Caco-2 (cell line): ENCODE data around the gene RALBP1. TPM values are rescaled to one million over a fixed set of nuclear protein-coding genes. Genes with fewer than 3 reads are reported as not detected.
A peak's percentile ranks its signal among the peaks of the same experiment; 100 is the strongest.

Experiments
- BruUV-seq: library from RNA; stranded (reverse); fragments of 400-500 nt; replicated peaks from 2 replicates; lab custom pipeline; 2021; lab: Mats Ljungman, UMichigan
- CTCF ChIA-PET: fragments of 300-600 bp; sonication (Branson Sonifier 250); formaldehyde crosslinking; loops from one replicate; lab custom pipeline; 2022; ENCODE audit warnings: antibody characterized with exemption; lab: Charles Lee
- POLR2A ChIA-PET: fragments of 300-600 bp; sonication (Branson Sonifier 250); formaldehyde crosslinking; loops from one replicate; lab custom pipeline; 2022; ENCODE audit warnings: antibody characterized with exemption; lab: Charles Lee
- DNase-seq, 2 experiments: peaks; one replicate each; pipeline versions ENCODE4 v3.0.0 to v3.0.0-alpha.2; 2020 to 2022
- H3K27me3 ChIP-seq: replicated peaks from 2 replicates; pipeline ENCODE4 v1.6.0; 2011; ENCODE audit warnings: low read length; ENCODE audit not compliant: control insufficient read depth, insufficient read depth
- H3K36me3 ChIP-seq: 2 replicates; pipeline ENCODE4 v1.5.1; 2011; ENCODE audit warnings: low read length; ENCODE audit not compliant: control insufficient read depth, insufficient read depth
- H3K4me1 ChIP-seq: fragments of 250-450 bp; sonication (Bioruptor Pico); 2 replicates; pipeline ENCODE4 v1.5.1; 2020; ENCODE audit warnings: mild to moderate bottlenecking
- H3K4me3 ChIP-seq: 2 replicates; pipeline ENCODE4 v1.5.1; 2011; ENCODE audit warnings: low read depth, mild to moderate bottlenecking, control low read depth, low read length
- H3K9me3 ChIP-seq: fragments of 250-450 bp; sonication (Bioruptor Pico); 2 replicates; pipeline ENCODE4 v1.5.1; 2020; ENCODE audit warnings: mild to moderate bottlenecking, moderate library complexity
- H3K27ac Mint-ChIP-seq: one replicate; pipeline ENCODE4 v1.8.0; 2022; ENCODE audit warnings: mixed read lengths; ENCODE audit not compliant: unreplicated experiment
- H3K27me3 Mint-ChIP-seq: one replicate; pipeline ENCODE4 v1.8.0; 2022; ENCODE audit warnings: mixed read lengths; ENCODE audit not compliant: insufficient read depth, unreplicated experiment
- H3K36me3 Mint-ChIP-seq: one replicate; pipeline ENCODE4 v1.8.0; 2022; ENCODE audit warnings: mild to moderate bottlenecking, mixed read lengths; ENCODE audit not compliant: insufficient read depth, unreplicated experiment
- H3K4me1 Mint-ChIP-seq: one replicate; pipeline ENCODE4 v1.8.0; 2022; ENCODE audit warnings: low read depth, mixed read lengths; ENCODE audit not compliant: unreplicated experiment
- H3K4me3 Mint-ChIP-seq: one replicate; pipeline ENCODE4 v1.8.0; 2022; ENCODE audit warnings: mild to moderate bottlenecking, moderate library complexity, mixed read lengths; ENCODE audit not compliant: unreplicated experiment
- H3K9me3 Mint-ChIP-seq: one replicate; pipeline ENCODE4 v1.8.0; 2022; ENCODE audit warnings: mixed read lengths; ENCODE audit not compliant: unreplicated experiment
- intact Hi-C: fragments of 100-400 bp; cut with micrococcal nuclease; formaldehyde crosslinking; loops from one replicate; pipeline ENCODE4 v1.10.0; 2022; ENCODE audit not compliant: unreplicated experiment
- total RNA-seq: library from RNA; stranded (reverse); gene quantifications from 2 replicates; pipeline ENCODE4 v1.2.3, GENCODE V29; 2022
- TF ChIP-seq, protein P1 (sequence below), 2 experiments: fragments of 200-600 bp in 1 of 2; IDR thresholded peaks; 1 replicate in 1 of 2; 2 replicates in 1 of 2; pipeline versions ENCODE4 v1.5.1 to v1.8.0; 2011 to 2022; ENCODE audit warnings: antibody characterized with exemption in 1 of 2, control low read depth in 1 of 2, inconsistent platforms in 1 of 2, low read depth in 1 of 2, low read length in 1 of 2, mild to moderate bottlenecking in 1 of 2, moderate library complexity in 1 of 2; ENCODE audit not compliant: insufficient read depth in 1 of 2, severe bottlenecking in 1 of 2, unreplicated experiment in 1 of 2

The RALBP1 gene
- total RNA-seq, 1 experiment from 2014 or later, result 66.3 TPM

DNA sequence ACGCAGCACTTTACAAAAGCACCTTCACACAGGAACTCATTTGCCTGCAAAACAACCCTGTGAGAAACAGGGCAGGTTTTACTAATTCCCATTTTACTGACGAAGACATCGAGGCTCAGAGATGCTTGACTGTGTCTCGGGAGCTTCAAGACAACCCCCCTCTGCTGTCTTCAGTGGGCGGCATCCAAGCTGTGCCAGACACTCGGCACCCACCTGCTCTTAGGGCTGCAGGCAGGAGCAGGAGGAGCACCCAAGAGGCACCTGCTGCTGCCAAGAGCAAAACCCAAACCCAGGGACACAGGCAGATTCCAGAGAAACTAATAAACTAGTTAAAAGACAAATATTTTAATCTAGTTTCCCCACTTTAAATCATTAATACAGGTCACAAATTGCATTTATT, 71.2 kb downstream of the RALBP1 start:
- Histone ChIP-seq H3K4me3 (no peak overlapping the region), H3K36me3 (peaks cover 3% of the 10 kb centered on the region; the same call in 1 of the 2 replicates), H3K27me3 (no peaks in the 10 kb centered on the region), H3K4me1 (no peaks in the 10 kb centered on the region), H3K9me3 (no peaks in the 10 kb centered on the region)
- no peak for DNase-seq
- Mint-ChIP-seq H3K27me3 (no peaks in the 10 kb centered on the region), H3K36me3 (peaks cover 83% of the 10 kb centered on the region), H3K27ac (no peak overlapping the region), H3K4me3 (no peak overlapping the region), H3K4me1 (no peaks in the 10 kb centered on the region), H3K9me3 (no peaks in the 10 kb centered on the region)
- TF ChIP-seq, protein P1, sequence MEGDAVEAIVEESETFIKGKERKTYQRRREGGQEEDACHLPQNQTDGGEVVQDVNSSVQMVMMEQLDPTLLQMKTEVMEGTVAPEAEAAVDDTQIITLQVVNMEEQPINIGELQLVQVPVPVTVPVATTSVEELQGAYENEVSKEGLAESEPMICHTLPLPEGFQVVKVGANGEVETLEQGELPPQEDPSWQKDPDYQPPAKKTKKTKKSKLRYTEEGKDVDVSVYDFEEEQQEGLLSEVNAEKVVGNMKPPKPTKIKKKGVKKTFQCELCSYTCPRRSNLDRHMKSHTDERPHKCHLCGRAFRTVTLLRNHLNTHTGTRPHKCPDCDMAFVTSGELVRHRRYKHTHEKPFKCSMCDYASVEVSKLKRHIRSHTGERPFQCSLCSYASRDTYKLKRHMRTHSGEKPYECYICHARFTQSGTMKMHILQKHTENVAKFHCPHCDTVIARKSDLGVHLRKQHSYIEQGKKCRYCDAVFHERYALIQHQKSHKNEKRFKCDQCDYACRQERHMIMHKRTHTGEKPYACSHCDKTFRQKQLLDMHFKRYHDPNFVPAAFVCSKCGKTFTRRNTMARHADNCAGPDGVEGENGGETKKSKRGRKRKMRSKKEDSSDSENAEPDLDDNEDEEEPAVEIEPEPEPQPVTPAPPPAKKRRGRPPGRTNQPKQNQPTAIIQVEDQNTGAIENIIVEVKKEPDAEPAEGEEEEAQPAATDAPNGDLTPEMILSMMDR (IDR thresholded peaks at IDR 0.05; ENCODE audit: insufficient read depth in 1 of 2, low read depth in 1 of 2, low read length in 1 of 2, severe bottlenecking in 1 of 2, unreplicated experiment in 1 of 2), result no peak
- BruUV-seq, result no TSS peak
- ChIA-PET POLR2A (no interaction called here), CTCF (no interaction called here)
- intact Hi-C loops, result no loop called here

DNA sequence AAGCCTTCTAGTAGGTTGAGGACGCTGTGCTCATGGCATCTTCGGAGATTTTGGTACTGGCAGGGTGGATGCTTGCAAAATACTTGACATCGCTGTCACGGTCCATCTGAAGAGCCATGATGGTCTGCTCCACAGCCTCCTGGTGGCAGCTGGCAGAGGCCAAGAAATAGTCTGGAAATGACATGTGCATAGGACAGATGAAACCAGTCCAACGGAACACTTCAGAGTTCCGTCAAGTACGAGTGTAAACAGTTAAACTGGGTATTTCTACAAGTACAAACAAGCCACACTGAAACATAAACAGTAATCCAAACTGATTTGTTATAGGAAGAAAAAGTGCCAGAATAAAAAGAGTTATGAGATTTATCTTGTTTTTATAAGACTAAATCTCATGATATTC, 72.5 kb downstream of the RALBP1 start:
- Histone ChIP-seq H3K27me3 (no peaks in the 10 kb centered on the region), H3K4me1 (no peaks in the 10 kb centered on the region), H3K4me3 (no peak overlapping the region), H3K36me3 (peaks cover 5% of the 10 kb centered on the region; the same call in 1 of the 2 replicates), H3K9me3 (no peaks in the 10 kb centered on the region)
- Mint-ChIP-seq H3K27me3 (no peaks in the 10 kb centered on the region), H3K9me3 (no peaks in the 10 kb centered on the region), H3K27ac (no peak overlapping the region), H3K4me3 (no peak overlapping the region), H3K36me3 (peaks cover 87% of the 10 kb centered on the region), H3K4me1 (no peaks in the 10 kb centered on the region)
- intact Hi-C loops, result no loop called here
- DNase-seq, result no peak
- TF ChIP-seq, protein P1 (IDR thresholded peaks at IDR 0.05; ENCODE audit: insufficient read depth in 1 of 2, low read depth in 1 of 2, low read length in 1 of 2, severe bottlenecking in 1 of 2, unreplicated experiment in 1 of 2), result no peak
- BruUV-seq, result no TSS peak
- ChIA-PET POLR2A (no interaction called here), CTCF (no interaction called here)

DNA sequence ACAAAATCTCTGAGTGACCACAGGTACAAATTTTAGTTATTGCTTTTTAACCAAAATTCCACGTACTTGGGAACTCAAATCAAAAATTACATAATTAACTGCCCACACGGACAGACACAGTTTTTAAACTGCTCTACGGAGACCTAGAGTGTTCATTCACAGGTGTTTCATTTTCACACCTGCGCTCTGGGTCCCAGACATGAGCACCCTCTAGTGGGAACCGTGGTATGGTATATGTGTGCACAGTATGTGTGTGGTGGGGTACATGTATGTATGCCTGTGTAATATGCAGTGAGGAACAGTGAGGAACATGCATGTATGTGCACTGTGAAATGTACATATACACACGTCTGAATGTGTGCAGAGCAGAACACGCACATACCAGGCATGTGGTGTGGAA, 74.1 kb downstream of the RALBP1 start:
- H3K4me1 Mint-ChIP-seq, result no peaks in the 10 kb centered on the region
- ChIA-PET POLR2A (no interaction called here), CTCF (no interaction called here)
- H3K9me3 ChIP-seq, result no peaks in the 10 kb centered on the region
- no peaks in the 10 kb centered on the region for H3K4me1 ChIP-seq
- DNase-seq, result peak in 1 of 2 experiments; percentile 46
- H3K36me3 Mint-ChIP-seq, result peaks cover 87% of the 10 kb centered on the region
- H3K27me3 ChIP-seq, result no peaks in the 10 kb centered on the region
- H3K36me3 ChIP-seq, result peaks cover 5% of the 10 kb centered on the region; the same call in 1 of the 2 replicates
- H3K9me3 Mint-ChIP-seq, result no peaks in the 10 kb centered on the region
- no TSS peak for BruUV-seq
- no peaks in the 10 kb centered on the region for H3K27me3 Mint-ChIP-seq
- no peak overlapping the region for H3K27ac Mint-ChIP-seq
- H3K4me3 Mint-ChIP-seq, result no peak overlapping the region
- no peak overlapping the region for H3K4me3 ChIP-seq
- intact Hi-C loops, result no loop called here
- TF ChIP-seq, protein P1 (IDR thresholded peaks at IDR 0.05; ENCODE audit: insufficient read depth in 1 of 2, low read depth in 1 of 2, low read length in 1 of 2, severe bottlenecking in 1 of 2, unreplicated experiment in 1 of 2), result peak in 1 of 2 experiments; percentile 50
